ENCODE results near the gene ZCCHC8.

DNA sequence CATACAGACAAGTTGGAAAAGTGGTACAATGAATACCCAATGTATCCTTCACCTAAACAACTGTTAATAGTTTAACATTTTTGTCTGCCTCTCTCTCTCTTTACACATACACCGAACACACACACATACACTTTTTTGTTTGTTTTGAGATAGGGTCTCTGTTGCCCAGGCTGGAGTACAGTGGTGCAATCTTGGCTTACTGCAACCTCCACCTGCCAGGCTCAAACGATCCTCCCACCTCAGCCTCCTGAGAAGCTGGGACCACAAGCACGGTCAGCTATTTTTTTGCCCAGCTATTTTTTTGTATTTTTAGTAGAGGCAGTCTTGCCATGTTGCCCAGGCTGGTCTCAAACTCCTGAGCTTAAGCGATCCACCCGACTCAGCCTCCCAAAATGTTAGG, 16.8 kb downstream of the ZCCHC8 start:
- TF ChIP-seq, protein P1, sequence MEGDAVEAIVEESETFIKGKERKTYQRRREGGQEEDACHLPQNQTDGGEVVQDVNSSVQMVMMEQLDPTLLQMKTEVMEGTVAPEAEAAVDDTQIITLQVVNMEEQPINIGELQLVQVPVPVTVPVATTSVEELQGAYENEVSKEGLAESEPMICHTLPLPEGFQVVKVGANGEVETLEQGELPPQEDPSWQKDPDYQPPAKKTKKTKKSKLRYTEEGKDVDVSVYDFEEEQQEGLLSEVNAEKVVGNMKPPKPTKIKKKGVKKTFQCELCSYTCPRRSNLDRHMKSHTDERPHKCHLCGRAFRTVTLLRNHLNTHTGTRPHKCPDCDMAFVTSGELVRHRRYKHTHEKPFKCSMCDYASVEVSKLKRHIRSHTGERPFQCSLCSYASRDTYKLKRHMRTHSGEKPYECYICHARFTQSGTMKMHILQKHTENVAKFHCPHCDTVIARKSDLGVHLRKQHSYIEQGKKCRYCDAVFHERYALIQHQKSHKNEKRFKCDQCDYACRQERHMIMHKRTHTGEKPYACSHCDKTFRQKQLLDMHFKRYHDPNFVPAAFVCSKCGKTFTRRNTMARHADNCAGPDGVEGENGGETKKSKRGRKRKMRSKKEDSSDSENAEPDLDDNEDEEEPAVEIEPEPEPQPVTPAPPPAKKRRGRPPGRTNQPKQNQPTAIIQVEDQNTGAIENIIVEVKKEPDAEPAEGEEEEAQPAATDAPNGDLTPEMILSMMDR (IDR thresholded peaks at IDR 0.05) = no peak
- no peak for TF ChIP-seq EZH2 (IDR thresholded peaks at IDR 0.05; ENCODE audit: borderline replicate concordance, insufficient read depth, low read depth, low read length, poor library complexity, severe bottlenecking)

Data from B cell (primary cell).